PC-9 (cell line): ENCODE measurements around the gene TDP1. TPM values are rescaled to one million over a fixed set of nuclear protein-coding genes. Genes with fewer than 3 reads are reported as not detected.

Source experiments
- BruUV-seq: library from RNA; stranded (reverse); fragments of 400-500 nt; replicated peaks from 2 replicates; lab custom pipeline; 2021; lab: Mats Ljungman, UMichigan
- CTCF ChIA-PET: fragments of 300-600 bp; sonication (Branson Sonifier 250); formaldehyde crosslinking; loops from one replicate; lab custom pipeline; 2022; ENCODE audit warnings: antibody characterized with exemption; lab: Charles Lee
- POLR2A ChIA-PET: fragments of 300-600 bp; sonication (Branson Sonifier 250); formaldehyde crosslinking; loops from one replicate; lab custom pipeline; 2022; ENCODE audit warnings: antibody characterized with exemption; ENCODE audit not compliant: unreplicated experiment; lab: Charles Lee
- DNase-seq, 2 experiments: peaks; one replicate each; pipeline versions ENCODE4 v3.0.0 to v3.0.0-alpha.2; 2015 to 2022; ENCODE audit warnings: mixed read lengths in 1 of 2
- H2AFZ ChIP-seq: fragments of 200-600 bp; sonication (generic); 2 replicates; pipeline ENCODE4 v1.8.1; 2017; ENCODE audit warnings: antibody characterized with exemption
- H3F3A ChIP-seq: fragments of 200-600 bp; sonication (generic); 2 replicates; pipeline ENCODE4 v1.8.1; 2017; ENCODE audit warnings: antibody characterized with exemption, mild to moderate bottlenecking, low read depth; ENCODE audit not compliant: insufficient read depth
- H3K27ac ChIP-seq: fragments of 200-600 bp; sonication (generic); 2 replicates; pipeline ENCODE4 v1.6.1; 2016; ENCODE audit warnings: mixed run types
- H3K27me3 ChIP-seq: fragments of 200-600 bp; sonication (generic); 2 replicates; pipeline ENCODE4 v1.6.1; 2016; ENCODE audit warnings: low read depth, mixed run types; ENCODE audit not compliant: insufficient read depth
- H3K36me3 ChIP-seq: fragments of 200-600 bp; sonication (generic); 2 replicates; pipeline ENCODE4 v1.6.1; 2016; ENCODE audit warnings: low read depth, mixed run types
- H3K4me1 ChIP-seq: fragments of 200-600 bp; sonication (generic); replicated peaks from 2 replicates; pipeline ENCODE4 v1.6.1; 2016; ENCODE audit warnings: mixed run types; ENCODE audit not compliant: insufficient read depth
- H3K4me2 ChIP-seq: fragments of 200-600 bp; sonication (generic); 2 replicates; pipeline ENCODE4 v1.6.1; 2017; ENCODE audit warnings: mixed run types
- H3K4me3 ChIP-seq: fragments of 200-600 bp; sonication (generic); 2 replicates; pipeline ENCODE4 v1.6.1; 2016; ENCODE audit warnings: mixed run types
- H3K79me2 ChIP-seq: fragments of 200-600 bp; sonication (generic); 2 replicates; pipeline ENCODE4 v1.6.1; 2017; ENCODE audit warnings: low read depth, mixed run types
- H3K9me2 ChIP-seq: fragments of 200-600 bp; sonication (generic); 2 replicates; pipeline ENCODE4 v1.8.1; 2017; ENCODE audit warnings: mild to moderate bottlenecking; ENCODE audit not compliant: insufficient read depth
- H3K9me3 ChIP-seq: fragments of 200-600 bp; sonication (generic); 2 replicates; pipeline ENCODE4 v1.8.1; 2016; ENCODE audit warnings: low read depth; ENCODE audit not compliant: insufficient read depth
- H4K20me1 ChIP-seq: fragments of 200-600 bp; sonication (generic); 2 replicates; pipeline ENCODE4 v1.8.1; 2017; ENCODE audit not compliant: insufficient read depth
- CTCF ChIP-seq: fragments of 200-600 bp; sonication (generic); conservative IDR thresholded peaks from 2 replicates; pipeline ENCODE4 v1.6.1; 2017; ENCODE audit warnings: mixed run types, antibody characterized with exemption, mild to moderate bottlenecking, moderate library complexity
- EZH2 ChIP-seq: fragments of 200-600 bp; sonication (generic); IDR thresholded peaks from 2 replicates; pipeline ENCODE4 v1.8.0; 2017; ENCODE audit warnings: antibody characterized with exemption, low read depth
- intact Hi-C: fragments of 100-400 bp; cut with micrococcal nuclease; formaldehyde crosslinking; loops from one replicate; pipeline ENCODE4 v1.10.0; 2022; ENCODE audit not compliant: unreplicated experiment
- total RNA-seq: library from RNA; stranded (reverse); gene quantifications from 2 replicates; pipeline ENCODE4 v1.2.3, GENCODE V29; 2021

TDP1 gene
- total RNA-seq, 1 experiment from 2014 or later, result 12.8 TPM

GRCh38 chr14:90003526-90004307 is 48.0 kb downstream of the TDP1 start:
- H3K79me2 ChIP-seq, result no peaks in the 10 kb centered on the region
- no peaks in the 10 kb centered on the region for H3K36me3 ChIP-seq
- BruUV-seq, result no TSS peak
- no peaks in the 10 kb centered on the region for H3K9me3 ChIP-seq
- TF ChIP-seq EZH2 (no peak), CTCF (no peak)
- H3K4me3 ChIP-seq, result no peak overlapping the region
- H3K27ac ChIP-seq, result no peak overlapping the region
- ChIA-PET CTCF (no interaction called here), POLR2A (no interaction called here)
- H3K4me2 ChIP-seq, result no peak overlapping the region
- H2AFZ ChIP-seq, result no peak overlapping the region
- no peaks in the 10 kb centered on the region for H3K27me3 ChIP-seq
- no peaks in the 10 kb centered on the region for H3F3A ChIP-seq
- no peaks in the 10 kb centered on the region for H3K4me1 ChIP-seq
- H3K9me2 ChIP-seq, result no peaks in the 10 kb centered on the region
- no peaks in the 10 kb centered on the region for H4K20me1 ChIP-seq
- no peak for DNase-seq
- intact Hi-C loops, result no loop called here

DNA sequence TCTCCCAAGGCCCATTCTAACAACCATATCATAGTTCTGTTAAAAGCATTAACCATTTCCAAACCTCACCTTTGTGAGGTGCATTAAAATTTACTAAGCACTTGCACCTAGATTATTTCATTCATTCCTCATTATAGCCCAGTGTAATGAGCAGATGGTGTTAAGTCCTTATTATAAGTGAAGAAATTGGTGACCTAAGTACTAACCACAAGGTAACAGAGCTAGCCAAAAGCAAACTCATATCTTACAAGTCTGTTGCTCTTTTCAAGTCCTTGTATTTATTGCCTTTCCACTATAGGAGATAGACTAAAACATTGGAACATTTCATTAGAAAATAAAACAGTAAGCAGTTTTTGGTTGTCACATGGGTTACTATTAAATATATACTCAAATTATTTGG is 49.7 kb downstream of the TDP1 start:
- Histone ChIP-seq H3K9me2 (no peaks in the 10 kb centered on the region), H3K27me3 (no peaks in the 10 kb centered on the region), H2AFZ (no peak overlapping the region), H3F3A (no peaks in the 10 kb centered on the region), H3K9me3 (no peaks in the 10 kb centered on the region), H3K79me2 (no peaks in the 10 kb centered on the region), H3K4me1 (no peaks in the 10 kb centered on the region), H3K4me3 (no peak overlapping the region), H3K27ac (no peak overlapping the region), H3K4me2 (no peak overlapping the region), H3K36me3 (no peaks in the 10 kb centered on the region), H4K20me1 (no peaks in the 10 kb centered on the region)
- intact Hi-C loops, result no loop called here
- ChIA-PET CTCF (no interaction called here), POLR2A (no interaction called here)
- DNase-seq, result no peak
- TF ChIP-seq CTCF (no peak), EZH2 (no peak)
- no TSS peak for BruUV-seq

- Histone ChIP-seq H4K20me1 (no peaks in the 10 kb centered on the region), H3K4me3 (no peak overlapping the region), H3K27me3 (no peaks in the 10 kb centered on the region), H2AFZ (no peak overlapping the region), H3K27ac (no peak overlapping the region), H3K4me1 (no peaks in the 10 kb centered on the region), H3K9me2 (no peaks in the 10 kb centered on the region), H3K36me3 (no peaks in the 10 kb centered on the region), H3F3A (no peaks in the 10 kb centered on the region), H3K79me2 (no peaks in the 10 kb centered on the region), H3K4me2 (no peak overlapping the region), H3K9me3 (no peaks in the 10 kb centered on the region)
- intact Hi-C loops, result no loop called here
- no TSS peak for BruUV-seq
- DNase-seq, result no peak
- ChIA-PET CTCF (no interaction called here), POLR2A (no interaction called here)
- TF ChIP-seq EZH2, result no peak
- TF ChIP-seq CTCF, result no peak
Observed at GRCh38 chr14:90005939-90006530, 50.3 kb downstream of the TDP1 start.
